ENCODE measurements around the gene ACER3. TPM values are rescaled to one million over a fixed set of nuclear protein-coding genes. Genes with fewer than 3 reads are reported as not detected.
"Not testable (repeated sequence)": the region's sequence is repeated elsewhere in the genome, so short reads cannot be mapped to it uniquely, and the experiment has no call there.

The ACER3 gene
- total RNA-seq, 2 donors from 2014 or later: 18.5 to 23.2 TPM

DNA sequence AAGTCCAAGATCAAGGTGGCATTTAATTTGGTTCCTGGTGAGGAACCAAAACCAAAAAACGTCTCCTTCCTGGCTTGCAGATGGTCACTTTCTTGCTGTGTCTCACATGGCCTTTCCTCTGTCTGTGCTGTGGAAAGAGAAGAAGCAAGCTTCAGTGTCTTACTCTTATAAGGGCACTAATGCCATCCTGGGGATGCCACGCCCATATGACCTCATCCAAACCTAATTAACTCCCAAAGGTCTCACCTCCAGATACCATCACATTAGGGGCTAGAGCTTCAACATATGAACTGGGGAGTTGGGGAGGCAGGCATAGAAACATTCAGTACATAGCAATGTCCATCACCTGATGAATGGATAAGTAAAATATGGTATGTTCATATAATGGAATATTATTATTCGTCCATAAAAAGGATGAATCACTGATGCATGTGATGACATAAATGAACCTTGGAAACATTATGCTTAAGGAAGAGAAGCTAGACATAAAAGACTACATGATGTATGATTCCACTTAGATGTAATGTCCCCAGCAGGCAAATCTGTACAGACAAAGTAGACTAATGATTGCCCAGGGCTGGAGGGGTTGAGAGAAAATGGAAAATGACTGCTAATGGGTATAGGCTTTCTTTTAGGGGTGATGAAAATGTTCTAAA, 94.9 kb downstream of the ACER3 start:
- peaks cover 4% of the 10 kb centered on the region for H3K36me3 ChIP-seq (ENCODE audit: control insufficient read depth, insufficient read depth, low read length)
- Mint-ChIP-seq H3K27me3 (ENCODE audit: insufficient read depth) (no peaks in the 10 kb centered on the region), H3K9me3 (no peaks in the 10 kb centered on the region), H3K4me3 (no peak overlapping the region), H3K4me1 (no peaks in the 10 kb centered on the region), H3K36me3 (ENCODE audit: low read depth) (peaks cover 8% of the 10 kb centered on the region), H3K27ac (no peak overlapping the region)
- no peaks in the 10 kb centered on the region for H3K27me3 ChIP-seq (ENCODE audit: control insufficient read depth, insufficient read depth, low read length, poor library complexity, severe bottlenecking)
- no peak overlapping the region for H3K9ac ChIP-seq (ENCODE audit: extremely low read depth, low read length, poor library complexity, severe bottlenecking)
- 91 to 100% methylated on average over 1 to 3 of the region's 3 CpGs for WGBS, 2 experiments (ENCODE audit: insufficient coverage in 1 of 2, insufficient read length in 1 of 2)
- H3K27ac ChIP-seq (ENCODE audit: low read depth, low read length): no peak overlapping the region
- DNase-seq: no peak
- TF ChIP-seq, protein P1, sequence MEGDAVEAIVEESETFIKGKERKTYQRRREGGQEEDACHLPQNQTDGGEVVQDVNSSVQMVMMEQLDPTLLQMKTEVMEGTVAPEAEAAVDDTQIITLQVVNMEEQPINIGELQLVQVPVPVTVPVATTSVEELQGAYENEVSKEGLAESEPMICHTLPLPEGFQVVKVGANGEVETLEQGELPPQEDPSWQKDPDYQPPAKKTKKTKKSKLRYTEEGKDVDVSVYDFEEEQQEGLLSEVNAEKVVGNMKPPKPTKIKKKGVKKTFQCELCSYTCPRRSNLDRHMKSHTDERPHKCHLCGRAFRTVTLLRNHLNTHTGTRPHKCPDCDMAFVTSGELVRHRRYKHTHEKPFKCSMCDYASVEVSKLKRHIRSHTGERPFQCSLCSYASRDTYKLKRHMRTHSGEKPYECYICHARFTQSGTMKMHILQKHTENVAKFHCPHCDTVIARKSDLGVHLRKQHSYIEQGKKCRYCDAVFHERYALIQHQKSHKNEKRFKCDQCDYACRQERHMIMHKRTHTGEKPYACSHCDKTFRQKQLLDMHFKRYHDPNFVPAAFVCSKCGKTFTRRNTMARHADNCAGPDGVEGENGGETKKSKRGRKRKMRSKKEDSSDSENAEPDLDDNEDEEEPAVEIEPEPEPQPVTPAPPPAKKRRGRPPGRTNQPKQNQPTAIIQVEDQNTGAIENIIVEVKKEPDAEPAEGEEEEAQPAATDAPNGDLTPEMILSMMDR (conservative IDR thresholded peaks at IDR 0.05): no peak
- H3K9me3 ChIP-seq (ENCODE audit: control insufficient read depth, low read length): no peaks in the 10 kb centered on the region
- no peak overlapping the region for H3K4me3 ChIP-seq (ENCODE audit: low read length)
- no peaks in the 10 kb centered on the region for H3K4me1 ChIP-seq (ENCODE audit: control insufficient read depth, insufficient read depth, low read length)

DNA sequence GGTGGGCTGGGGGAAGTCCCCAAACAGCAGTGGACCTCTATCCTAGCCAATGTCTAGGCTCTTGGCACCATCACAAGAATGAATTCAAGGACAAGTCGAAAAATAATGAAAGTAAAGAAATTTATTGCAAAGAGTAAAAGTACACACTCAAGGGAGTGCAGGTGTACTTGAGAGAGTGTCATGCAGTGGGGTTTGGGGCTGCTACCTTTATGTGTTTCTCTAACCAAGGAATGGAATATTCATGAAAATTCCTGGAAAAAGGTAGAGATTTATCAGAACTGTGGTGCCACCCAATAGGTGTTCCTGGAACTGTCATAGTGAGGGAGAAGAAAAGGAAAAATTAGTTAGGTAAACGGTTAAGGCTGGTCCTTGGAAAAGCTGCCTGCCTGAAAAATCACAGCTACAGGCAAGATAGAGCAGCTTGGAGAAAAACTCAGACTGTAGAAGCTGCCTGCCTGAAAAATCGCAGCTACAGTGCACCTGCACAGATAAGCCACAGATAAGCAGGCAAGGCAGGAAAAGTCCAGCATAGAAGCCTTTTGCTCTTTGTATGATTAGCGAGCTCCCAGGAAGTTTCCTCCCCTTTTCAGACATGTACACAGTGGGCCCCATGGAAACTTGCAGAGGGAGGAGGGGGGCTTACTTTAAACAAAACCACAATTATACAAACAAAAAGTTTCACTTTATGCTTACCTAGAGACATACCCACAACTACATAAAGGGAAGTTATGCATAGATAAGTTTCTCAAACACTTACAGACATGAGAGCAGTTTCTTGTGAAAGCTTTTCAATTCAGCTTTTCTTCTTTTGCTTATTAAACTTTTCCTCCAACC, 102.1 kb downstream of the ACER3 start:
- Histone ChIP-seq H3K9ac (ENCODE audit: extremely low read depth, low read length, poor library complexity, severe bottlenecking) (no peak overlapping the region), H3K36me3 (ENCODE audit: control insufficient read depth, insufficient read depth, low read length) (peaks cover 15% of the 10 kb centered on the region), H3K4me1 (ENCODE audit: control insufficient read depth, insufficient read depth, low read length) (no peaks in the 10 kb centered on the region), H3K9me3 (ENCODE audit: control insufficient read depth, low read length) (peaks cover 19% of the 10 kb centered on the region), H3K27me3 (ENCODE audit: control insufficient read depth, insufficient read depth, low read length, poor library complexity, severe bottlenecking) (no peaks in the 10 kb centered on the region), H3K27ac (ENCODE audit: low read depth, low read length) (no peak overlapping the region), H3K4me3 (ENCODE audit: low read length) (no peak overlapping the region)
- Mint-ChIP-seq H3K36me3 (ENCODE audit: low read depth) (peaks cover 50% of the 10 kb centered on the region), H3K9me3 (peaks cover 40% of the 10 kb centered on the region), H3K4me3 (no peak overlapping the region), H3K4me1 (no peaks in the 10 kb centered on the region), H3K27ac (no peak overlapping the region), H3K27me3 (ENCODE audit: insufficient read depth) (no peaks in the 10 kb centered on the region)
- TF ChIP-seq, protein P1 (conservative IDR thresholded peaks at IDR 0.05): no peak
- WGBS, 2 experiments (ENCODE audit: insufficient coverage in 1 of 2, insufficient read length in 1 of 2): 64 to 73% methylated on average over 3 to 4 of the region's 4 CpGs
- no peak for DNase-seq

DNA sequence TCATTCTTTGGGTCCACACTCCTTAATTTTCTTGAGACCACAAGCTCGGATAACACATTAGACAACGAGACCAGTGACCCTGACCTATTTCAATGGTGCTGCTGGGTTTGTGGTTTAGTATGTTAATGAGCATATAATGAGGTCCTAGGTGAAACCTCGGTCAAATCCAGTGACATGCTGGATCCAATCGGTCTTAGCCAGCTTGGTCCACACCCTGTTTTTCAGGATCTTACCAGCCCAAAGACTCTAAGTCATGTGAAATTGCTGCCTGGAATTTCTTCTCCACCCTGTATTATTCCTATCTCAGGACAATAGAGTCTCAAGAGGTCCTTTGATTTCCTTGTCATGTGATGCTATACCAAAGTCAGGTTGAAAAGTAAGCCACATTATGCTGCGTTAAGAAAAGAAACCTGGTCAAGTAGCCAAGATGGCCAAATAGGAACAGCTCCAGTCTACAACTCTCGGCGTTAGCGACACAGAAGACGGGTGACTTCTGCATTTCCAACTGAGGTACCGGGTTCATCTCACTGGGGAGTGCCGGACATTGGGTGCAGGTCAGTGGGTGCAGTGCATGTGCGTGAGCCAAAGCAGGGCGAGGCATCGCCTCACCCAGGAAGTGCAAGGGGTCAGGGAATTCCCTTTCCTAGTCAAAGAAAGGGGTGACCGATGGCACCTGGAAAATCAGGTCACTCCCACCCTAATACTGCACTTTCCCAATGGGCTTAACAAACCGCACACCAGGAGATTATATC, 102.9 kb downstream of the ACER3 start:
- not testable (repeated sequence) for H3K4me3 Mint-ChIP-seq; H3K4me3 ChIP-seq (ENCODE audit: low read length); H3K27ac ChIP-seq (ENCODE audit: low read depth, low read length); H3K27me3 ChIP-seq (ENCODE audit: control insufficient read depth, insufficient read depth, low read length, poor library complexity, severe bottlenecking); H3K4me1 Mint-ChIP-seq; DNase-seq; H3K27ac Mint-ChIP-seq; H3K4me1 ChIP-seq (ENCODE audit: control insufficient read depth, insufficient read depth, low read length); H3K27me3 Mint-ChIP-seq (ENCODE audit: insufficient read depth); H3K9ac ChIP-seq (ENCODE audit: extremely low read depth, low read length, poor library complexity, severe bottlenecking)
- H3K36me3 ChIP-seq (ENCODE audit: control insufficient read depth, insufficient read depth, low read length): peaks cover 15% of the 10 kb centered on the region
- H3K9me3 ChIP-seq (ENCODE audit: control insufficient read depth, low read length): peaks cover 19% of the 10 kb centered on the region
- 89 to 98% methylated on average over 11 to 16 of the region's 16 CpGs for WGBS, 2 experiments (ENCODE audit: insufficient coverage in 1 of 2, insufficient read length in 1 of 2)
- Mint-ChIP-seq H3K9me3 (peaks cover 40% of the 10 kb centered on the region), H3K36me3 (ENCODE audit: low read depth) (peaks cover 50% of the 10 kb centered on the region)

Data from endodermal cell (in vitro differentiated cells).